ENCODE measurements around the gene VAMP4.
"Not testable (repeated sequence)": the region's sequence is repeated elsewhere in the genome, so short reads cannot be mapped to it uniquely, and the experiment has no call there.

VAMP4 gene

GRCh38 chr1:171748651-171749050 is 6.8 kb upstream of the VAMP4 start:
- no peak for DNase-seq

- DNase-seq: no peak
Measured at GRCh38 chr1:171744986-171745385, 3.1 kb upstream of the VAMP4 start.

DNA sequence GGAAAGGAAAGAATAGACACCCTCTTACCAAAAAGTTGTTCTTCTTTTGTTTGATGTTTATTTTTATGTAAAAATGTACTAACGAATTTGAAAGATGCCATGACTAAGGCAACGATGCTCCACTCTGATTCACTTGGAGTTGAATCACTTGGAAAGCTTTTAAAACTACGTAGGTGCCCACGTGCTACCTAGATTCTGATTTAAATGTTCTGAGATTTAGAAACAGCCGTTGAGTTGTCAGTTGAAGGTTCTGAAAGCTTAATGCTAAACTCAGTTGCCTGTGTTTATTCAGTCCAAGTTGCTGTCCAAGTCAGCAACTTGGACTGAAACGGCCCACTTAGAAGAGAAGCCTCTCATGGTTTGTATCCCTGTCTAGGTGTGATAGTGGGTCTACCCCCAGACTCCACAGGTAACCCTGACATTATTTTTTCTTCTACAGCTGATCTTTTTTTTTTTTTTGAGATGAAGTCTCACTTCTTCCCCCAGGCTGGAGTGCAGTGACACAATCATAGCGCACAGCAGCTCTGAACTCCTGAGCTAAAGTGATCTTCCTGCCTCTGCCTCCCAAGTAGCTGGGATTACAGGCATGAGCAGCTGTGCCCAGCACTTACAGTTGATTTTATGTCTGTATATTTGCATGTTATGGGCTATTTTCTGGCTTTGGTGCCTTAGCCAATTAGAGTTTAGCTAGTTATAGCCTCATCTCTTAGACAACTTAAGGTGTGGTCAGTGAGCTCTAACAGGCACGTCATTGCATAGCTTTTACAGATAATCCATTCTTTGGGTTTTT is 1.4 kb upstream of the VAMP4 start:
- peak; percentile 23 for DNase-seq

DNA sequence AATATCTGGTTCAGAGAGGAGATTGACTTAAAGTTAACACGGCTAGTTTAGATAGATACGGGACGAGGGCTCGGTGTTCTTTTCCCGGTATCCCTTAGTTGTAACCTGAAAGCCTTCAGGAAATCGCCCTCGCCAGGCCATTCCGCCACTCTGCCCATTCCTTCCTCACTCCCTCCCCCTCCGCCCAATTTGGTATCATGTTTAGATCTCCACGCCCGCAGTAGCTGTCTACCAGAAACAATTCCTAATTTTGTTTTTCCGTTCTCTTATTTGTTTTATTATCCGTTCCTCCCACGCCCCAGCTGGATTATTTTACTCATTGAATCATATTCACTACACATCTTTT is 685 bp upstream of the VAMP4 start:
- peak; percentile 32 for DNase-seq

DNA sequence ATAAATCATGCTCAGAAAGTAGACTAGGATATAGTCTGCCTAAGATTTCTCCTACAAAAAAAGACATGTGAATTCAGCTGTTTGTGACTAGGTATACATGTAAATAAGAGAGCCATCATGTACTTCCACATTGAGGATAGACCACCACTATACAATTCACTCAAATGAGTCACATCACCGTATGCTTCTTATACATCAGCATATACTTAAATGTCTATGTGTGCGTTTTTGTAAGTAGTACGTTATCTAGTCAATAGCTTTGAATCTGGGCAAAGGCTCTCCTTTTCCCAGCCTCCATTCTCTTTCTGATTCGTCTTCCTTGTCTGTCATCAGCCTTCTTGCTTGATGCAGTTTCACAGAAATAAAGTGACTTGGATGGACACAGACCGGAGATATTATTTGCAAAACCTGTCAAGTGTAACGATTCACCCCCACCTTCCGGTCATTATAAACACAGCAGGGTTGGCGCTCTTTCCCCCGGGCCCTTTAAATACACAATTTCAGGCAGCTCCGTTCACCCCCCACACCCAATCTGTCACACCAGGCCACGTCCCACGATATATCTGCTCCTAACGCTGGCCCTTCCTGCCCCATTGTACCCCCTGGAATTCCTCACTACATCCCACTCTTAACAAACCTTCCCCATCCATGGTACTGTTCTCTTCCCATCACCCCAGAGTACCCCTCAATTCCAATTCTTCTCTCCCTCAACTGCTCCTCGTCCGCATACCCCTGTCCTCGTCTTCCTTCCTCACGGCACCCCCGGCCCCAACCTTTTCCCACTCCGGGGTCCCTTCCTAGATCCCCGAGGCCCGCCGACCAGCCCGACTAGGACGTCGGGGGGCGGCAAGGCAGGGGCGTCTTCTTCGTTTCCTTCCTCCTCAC is 636 bp downstream of the VAMP4 start:
- DNase-seq: peak; percentile 49

DNA sequence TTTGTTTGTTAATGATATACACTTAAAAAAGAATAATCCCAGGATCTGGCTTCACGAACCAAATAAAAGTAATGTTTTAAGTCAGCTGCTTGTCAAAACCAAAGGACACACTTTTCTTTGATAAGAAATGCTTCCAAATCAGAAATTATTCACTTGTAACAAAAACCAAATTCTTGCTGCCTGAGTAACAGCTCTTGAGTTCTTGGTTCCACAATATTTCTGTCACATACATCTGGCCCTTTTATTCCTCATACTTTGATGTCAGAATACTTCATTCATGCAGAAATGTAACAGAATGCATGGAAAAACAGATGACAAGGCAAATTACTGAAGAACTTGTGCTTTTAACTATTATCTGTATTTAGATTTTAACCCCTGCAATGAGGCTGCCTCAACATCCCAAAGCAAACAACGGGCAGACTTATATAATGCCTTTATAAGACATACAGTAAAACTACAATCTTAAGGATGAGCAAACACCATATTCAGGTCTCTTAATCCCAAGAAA is 1.5 kb downstream of the VAMP4 start:
- DNase-seq: no peak

- DNase-seq: no peak
Measured at GRCh38 chr1:171739656-171740055, 2.2 kb downstream of the VAMP4 start.

- DNase-seq: no peak
Measured at GRCh38 chr1:171738911-171739310, 3.0 kb downstream of the VAMP4 start.

GRCh38 chr1:171736196-171736595 is 5.7 kb downstream of the VAMP4 start:
- no peak for DNase-seq

GRCh38 chr1:171730052-171730451 is 11.8 kb downstream of the VAMP4 start:
- no peak for DNase-seq

DNA sequence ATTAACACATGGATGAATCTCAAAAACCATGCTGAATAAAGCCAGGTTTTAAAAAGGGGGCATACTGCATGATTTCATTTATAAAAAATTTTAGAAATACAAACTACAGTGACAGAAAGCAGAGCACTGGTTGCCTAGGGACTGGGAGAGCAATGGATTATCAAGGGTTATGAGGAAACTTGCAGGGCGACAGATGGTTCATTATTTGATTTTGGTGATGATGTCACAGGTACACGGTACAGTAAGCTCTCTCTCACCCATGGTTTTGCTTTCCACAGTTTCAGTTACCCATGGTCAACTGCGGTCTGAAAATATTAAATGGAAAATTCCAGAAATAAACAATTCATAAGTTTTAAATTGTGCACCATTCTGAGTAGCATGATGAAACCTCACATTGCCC is 14.1 kb downstream of the VAMP4 start:
- DNase-seq: no peak

- not testable (repeated sequence) for DNase-seq
Measured at GRCh38 chr1:171723180-171723579, 18.7 kb downstream of the VAMP4 start.

GRCh38 chr1:171718848-171719247 is 23.0 kb downstream of the VAMP4 start:
- no peak for DNase-seq

DNA sequence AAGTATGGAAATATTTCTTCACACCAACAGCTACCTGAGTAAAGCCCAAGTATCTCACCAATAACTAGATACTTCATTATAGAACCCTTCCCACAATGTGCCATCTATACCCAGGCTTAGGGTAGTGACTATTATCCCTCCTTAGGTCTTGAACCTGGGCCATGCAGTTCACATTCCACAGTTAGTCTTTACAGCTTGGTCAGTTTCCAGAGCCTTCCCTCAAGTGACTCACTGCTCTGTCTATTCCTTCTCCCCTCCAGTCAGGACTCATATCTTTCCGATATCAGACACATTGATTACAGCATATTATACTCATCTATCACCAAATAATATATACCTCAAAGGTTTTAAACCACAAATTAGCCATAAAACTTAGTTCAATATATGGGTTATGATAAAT is 23.6 kb downstream of the VAMP4 start:
- no peak for DNase-seq

DNA sequence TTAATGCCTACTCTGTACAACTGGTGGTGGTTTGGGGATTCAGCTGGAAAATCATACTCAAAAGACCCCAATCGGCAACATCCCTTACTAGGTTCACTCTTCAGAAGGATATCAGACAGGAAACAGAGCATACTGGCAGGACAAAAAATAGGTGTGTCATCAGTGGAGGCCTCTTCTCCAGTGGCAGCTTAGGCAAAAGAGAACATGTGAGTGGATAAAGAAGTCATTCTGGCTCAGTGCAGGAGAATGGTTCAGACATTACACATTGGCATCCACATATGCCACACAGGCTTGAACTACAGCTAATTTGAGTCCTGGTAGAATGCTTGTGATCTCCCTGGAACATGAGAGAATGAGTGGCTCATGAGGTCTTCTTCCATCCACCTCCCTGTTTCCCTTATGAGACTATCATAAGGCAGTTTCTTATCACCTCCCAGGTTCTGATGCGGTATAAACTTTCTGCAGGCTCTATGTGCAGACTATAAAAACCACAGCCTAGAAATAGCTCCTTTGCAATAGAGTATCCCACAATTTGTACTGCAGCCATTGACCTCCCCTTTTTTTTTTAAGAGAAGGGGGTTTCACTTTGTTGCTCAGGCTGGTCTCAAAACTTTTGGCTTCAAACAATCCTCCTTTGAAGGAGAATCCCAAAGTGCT is 24.7 kb downstream of the VAMP4 start:
- no peak for DNase-seq

DNA sequence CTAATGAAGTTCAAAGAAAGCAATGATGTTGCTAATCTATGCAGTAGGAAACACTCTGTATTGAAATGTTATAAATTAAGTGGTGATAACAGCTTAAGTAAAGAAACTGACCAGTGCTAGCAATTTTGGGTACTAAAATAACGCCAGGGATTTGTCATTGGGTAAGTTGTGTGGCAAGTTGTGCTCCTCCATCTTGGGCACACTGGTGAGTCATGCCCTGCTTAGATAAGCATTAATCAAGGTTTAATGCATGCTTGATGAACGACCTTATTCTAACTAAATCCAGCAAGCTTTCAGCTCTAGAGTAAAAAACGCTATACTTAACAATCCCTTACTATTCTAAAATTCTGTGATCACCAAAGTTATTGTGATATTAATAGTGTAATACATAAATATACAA is 25.2 kb downstream of the VAMP4 start:
- no peak for DNase-seq

GRCh38 chr1:171715813-171716251 is 26.0 kb downstream of the VAMP4 start:
- no peak for DNase-seq

DNA sequence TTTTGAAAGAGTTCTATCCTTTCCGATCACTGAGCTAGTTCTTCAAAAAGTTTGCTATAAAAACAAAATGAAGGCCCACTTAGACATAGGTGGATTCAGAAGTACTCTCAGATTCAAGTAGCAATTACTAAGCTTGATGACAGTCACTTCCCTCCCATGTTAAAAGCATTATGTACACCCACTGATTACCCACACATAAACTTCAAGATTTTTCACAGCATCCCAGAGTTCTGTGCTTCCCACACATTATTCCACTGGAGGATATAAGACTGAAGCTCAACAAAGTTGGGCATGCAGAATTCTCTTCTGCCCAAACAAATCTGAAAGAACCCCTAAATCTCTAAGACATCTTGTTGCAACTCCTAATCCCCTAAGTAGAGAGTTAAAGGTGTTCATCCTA is 29.5 kb downstream of the VAMP4 start:
- DNase-seq: no peak

- no peak for DNase-seq
Measured at GRCh38 chr1:171711643-171712042, 30.2 kb downstream of the VAMP4 start.

DNA sequence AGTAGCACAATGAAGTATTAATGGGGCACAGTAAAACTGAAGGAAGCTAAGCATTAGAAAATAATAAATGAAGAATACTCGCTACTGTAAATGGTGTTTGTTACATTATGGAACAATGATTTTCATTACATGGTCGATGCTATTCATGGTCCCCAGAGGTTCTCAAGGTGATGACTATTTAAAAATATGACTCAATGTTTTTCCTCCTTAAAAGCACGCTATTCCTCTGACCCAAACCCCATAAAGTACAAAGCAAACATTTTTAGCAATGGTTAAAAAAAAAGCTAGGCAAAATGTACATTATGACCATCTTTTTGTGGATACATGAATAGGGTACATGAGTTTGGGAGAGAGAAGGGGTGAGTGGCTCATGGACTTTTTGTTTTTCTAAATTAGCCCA is 34.3 kb downstream of the VAMP4 start:
- DNase-seq: no peak

DNA sequence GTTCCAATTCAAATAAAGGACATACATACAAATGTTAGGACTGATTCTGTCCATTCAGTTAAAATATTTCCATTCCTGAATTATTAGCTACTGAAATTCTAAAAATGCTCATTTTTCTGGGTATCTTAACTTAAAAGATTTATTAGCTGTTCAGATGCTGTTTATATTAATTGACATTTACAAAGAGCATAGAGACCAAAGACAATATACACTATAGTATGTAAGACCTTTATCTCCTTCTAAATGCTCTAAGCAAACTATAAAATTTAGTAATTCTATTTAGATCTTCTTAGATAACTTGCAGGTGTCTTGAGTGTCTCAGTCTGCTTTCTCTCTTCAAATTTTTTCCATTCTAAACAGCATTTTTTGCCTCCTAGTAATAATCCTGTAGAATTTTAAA is 39.3 kb downstream of the VAMP4 start:
- no peak for DNase-seq

DNA sequence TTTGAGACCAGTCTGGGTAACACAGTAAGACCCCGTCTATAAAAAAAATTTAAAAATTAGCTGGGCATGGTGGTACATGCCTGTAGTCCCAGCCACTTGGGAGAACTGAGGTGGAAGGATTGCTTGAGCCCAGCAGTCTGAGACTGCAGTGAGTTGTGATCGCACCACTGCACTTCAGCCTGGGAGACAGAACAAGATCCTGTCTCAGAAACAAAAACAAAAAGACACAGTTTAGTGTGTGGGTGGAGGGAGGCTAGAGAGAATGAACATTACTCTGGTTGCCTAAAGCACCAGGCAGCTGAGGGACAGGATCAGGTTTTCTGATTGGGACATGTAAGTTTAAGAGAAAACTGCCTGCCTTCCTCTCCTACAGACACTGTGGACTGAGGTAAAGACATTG is 42.3 kb downstream of the VAMP4 start:
- no peak for DNase-seq

GRCh38 chr1:171695772-171696171 is 46.1 kb downstream of the VAMP4 start:
- not testable (repeated sequence) for DNase-seq
